SK-N-SH (cell line): ENCODE data around the gene MCM9. TPM values are rescaled to one million over a fixed set of nuclear protein-coding genes. Genes with fewer than 3 reads are reported as not detected.

Source experiments
- CTCF ChIA-PET: fragments of 300-600, 350-600 bp; formaldehyde crosslinking; extraction: SDS; loops from one replicate; lab custom pipeline; 2021; lab: Yijun Ruan, JAX
- POLR2A ChIA-PET: fragments of 350-600 bp; sonication (Branson Sonifier 250); formaldehyde crosslinking; extraction: SDS; loops from one replicate; lab custom pipeline; 2020; ENCODE audit warnings: antibody characterized with exemption, inconsistent platforms; lab: Yijun Ruan, JAX
- DNase-seq: peaks from one replicate; pipeline ENCODE4 v3.0.0; 2012
- H2AFZ ChIP-seq: fragments of 200-600 bp; sonication (generic); 2 replicates; pipeline ENCODE4 v1.8.1; 2016; ENCODE audit warnings: antibody characterized with exemption, mild to moderate bottlenecking, low read depth
- H3F3A ChIP-seq: fragments of 200-600 bp; sonication (generic); replicated peaks from 2 replicates; pipeline ENCODE3; 2016; ENCODE audit warnings: antibody characterized with exemption, mild to moderate bottlenecking; ENCODE audit not compliant: insufficient read depth
- H3K27ac ChIP-seq, 2 experiments: fragments of 200-500 bp in 1 of 2; fragments of 200-600 bp in 1 of 2; sonication (Bioruptor generic) in 1 of 2; sonication (generic), shearing (Covaris generic) in 1 of 2; 2 replicates each; pipeline versions ENCODE4 v1.5.1 to v1.6.1; 2014 to 2016; ENCODE audit warnings: low read depth in 2 of 2, inconsistent platforms in 1 of 2, low read length in 1 of 2, mild to moderate bottlenecking in 1 of 2, mixed read lengths in 1 of 2
- H3K27me3 ChIP-seq: fragments of 200-600 bp; sonication (generic), shearing (Covaris generic); 2 replicates; pipeline ENCODE4 v1.6.1; 2016; ENCODE audit warnings: mixed run types; ENCODE audit not compliant: insufficient read depth
- H3K36me3 ChIP-seq, 2 experiments: fragments of 200-500 bp in 1 of 2; fragments of 200-600 bp in 1 of 2; sonication (Bioruptor generic) in 1 of 2; sonication (generic) in 1 of 2; replicated peaks in 1 of 2; 2 replicates each; pipeline versions ENCODE3 to v1.5.1; 2014 to 2016; ENCODE audit warnings: low read length in 1 of 2, mild to moderate bottlenecking in 1 of 2; ENCODE audit not compliant: insufficient read depth in 2 of 2, control insufficient read depth in 1 of 2
- H3K4me1 ChIP-seq, 2 experiments: fragments of 200-500 bp in 1 of 2; fragments of 200-600 bp in 1 of 2; sonication (Bioruptor generic) in 1 of 2; sonication (generic), shearing (Covaris generic) in 1 of 2; 2 replicates each; pipeline versions ENCODE4 v1.5.1 to v1.6.1; 2014 to 2016; ENCODE audit warnings: low read depth in 1 of 2, low read length in 1 of 2, mixed run types in 1 of 2; ENCODE audit not compliant: insufficient read depth in 2 of 2, control insufficient read depth in 1 of 2
- H3K4me2 ChIP-seq: fragments of 200-600 bp; sonication (generic), shearing (Covaris generic); 2 replicates; pipeline ENCODE4 v1.6.1; 2017; ENCODE audit warnings: mixed run types
- H3K4me3 ChIP-seq, 2 experiments: fragments of 200-500 bp in 1 of 2; fragments of 200-600 bp in 1 of 2; sonication (Bioruptor generic) in 1 of 2; sonication (generic), shearing (Covaris generic) in 1 of 2; 2 replicates each; pipeline versions ENCODE4 v1.5.1 to v1.8.1; 2014 to 2016; ENCODE audit warnings: low read depth in 2 of 2, inconsistent platforms in 1 of 2, low read length in 1 of 2, mild to moderate bottlenecking in 1 of 2, mixed read lengths in 1 of 2, moderate library complexity in 1 of 2
- H3K79me2 ChIP-seq: fragments of 200-600 bp; sonication (generic); 2 replicates; pipeline ENCODE4 v1.8.1; 2017; ENCODE audit warnings: mild to moderate bottlenecking; ENCODE audit not compliant: insufficient read depth
- H3K9ac ChIP-seq: fragments of 200-600 bp; sonication (generic); 2 replicates; pipeline ENCODE4 v1.6.1; 2017; ENCODE audit warnings: mixed run types
- H3K9me2 ChIP-seq: fragments of 200-600 bp; sonication (generic); 2 replicates; pipeline ENCODE4 v1.6.1; 2017; ENCODE audit warnings: mixed run types
- H3K9me3 ChIP-seq: fragments of 200-600 bp; sonication (generic); 2 replicates; pipeline ENCODE4 v1.6.1; 2017; ENCODE audit warnings: mixed run types, mild to moderate bottlenecking, moderate library complexity
- H4K20me1 ChIP-seq: fragments of 200-600 bp; sonication (generic); 2 replicates; pipeline ENCODE4 v1.6.1; 2017; ENCODE audit warnings: mild to moderate bottlenecking, mixed run types; ENCODE audit not compliant: insufficient read depth
- CTCF ChIP-seq: fragments of 200-600 bp; sonication (generic); IDR thresholded peaks from 2 replicates; pipeline ENCODE4 v1.6.1; 2017; ENCODE audit warnings: antibody characterized with exemption, mild to moderate bottlenecking, moderate library complexity
- FOXJ3 ChIP-seq: sonication (generic); formaldehyde crosslinking; IDR thresholded peaks from 2 replicates; pipeline ENCODE4 v1.5.1; 2020; ENCODE audit warnings: mild to moderate bottlenecking, missing genetic modification reagents
- FOXM1 ChIP-seq: IDR thresholded peaks from 2 replicates; pipeline ENCODE4 v1.4.0; 2012; ENCODE audit warnings: low read depth, mild to moderate bottlenecking
- GABPA ChIP-seq: IDR thresholded peaks from 2 replicates; pipeline ENCODE4 v1.4.0; 2012; ENCODE audit warnings: low read depth, mild to moderate bottlenecking
- GATA2 ChIP-seq: sonication (generic); formaldehyde crosslinking; IDR thresholded peaks from 2 replicates; pipeline ENCODE4 v1.5.0; 2020; ENCODE audit warnings: mild to moderate bottlenecking, missing genetic modification reagents
- IRF3 ChIP-seq: fragments of 150-350 bp; IDR thresholded peaks from 2 replicates; pipeline ENCODE4 v1.6.1; 2016; ENCODE audit warnings: mild to moderate bottlenecking, low read depth, low read length
- JUND ChIP-seq: IDR thresholded peaks from 2 replicates; pipeline ENCODE4 v1.4.0; 2012
- MEF2A ChIP-seq: IDR thresholded peaks from 2 replicates; pipeline ENCODE4 v1.4.0; 2012; ENCODE audit warnings: low read depth, borderline replicate concordance
- NFIC ChIP-seq: IDR thresholded peaks from 2 replicates; pipeline ENCODE4 v1.4.0; 2012; ENCODE audit warnings: borderline replicate concordance
- NRF1 ChIP-seq: IDR thresholded peaks from 2 replicates; pipeline ENCODE4 v1.6.1; 2012; ENCODE audit warnings: low read depth, mild to moderate bottlenecking, low read length
- REST ChIP-seq: IDR thresholded peaks from 2 replicates; pipeline ENCODE4 v1.6.1; 2012; ENCODE audit warnings: mild to moderate bottlenecking, low read depth, low read length, moderate library complexity
- RFX5 ChIP-seq: IDR thresholded peaks from 2 replicates; pipeline ENCODE4 v1.6.1; 2012; ENCODE audit warnings: mild to moderate bottlenecking, improper control_type of control experiment, low read length
- RXRA ChIP-seq: IDR thresholded peaks from 2 replicates; pipeline ENCODE4 v1.4.0; 2012; ENCODE audit warnings: low read depth, mild to moderate bottlenecking, borderline replicate concordance
- SIN3A ChIP-seq: IDR thresholded peaks from 2 replicates; pipeline ENCODE4 v1.6.1; 2012; ENCODE audit warnings: low read depth, mild to moderate bottlenecking, low read length, moderate library complexity, borderline replicate concordance
- SMC3 ChIP-seq: IDR thresholded peaks from 2 replicates; pipeline ENCODE4 v1.6.1; 2012; ENCODE audit warnings: low read depth, low read length, improper control_type of control experiment
- TAF1 ChIP-seq: IDR thresholded peaks from 2 replicates; pipeline ENCODE4 v1.6.1; 2012; ENCODE audit warnings: low read depth, mild to moderate bottlenecking, low read length, moderate library complexity, borderline replicate concordance
- TCF12 ChIP-seq: IDR thresholded peaks from 2 replicates; pipeline ENCODE4 v1.4.0; 2012
- USF2 ChIP-seq: fragments of 150-350 bp; IDR thresholded peaks from 2 replicates; pipeline ENCODE4 v1.6.1; 2017; ENCODE audit warnings: antibody characterized with exemption, low read length, low read depth, borderline replicate concordance
- ZBTB33 ChIP-seq: IDR thresholded peaks from 2 replicates; pipeline ENCODE4 v1.4.0; 2012; ENCODE audit warnings: low read depth, borderline replicate concordance
- WGBS: methylation state at CpG from one replicate; pipeline ENCODE4 v1.1.6; 2017; ENCODE audit warnings: low lambda C conversion rate; 5-methylcytosine and 5-hydroxymethylcytosine counted together
- polyA plus RNA-seq, 3 experiments: library from polyadenylated mRNA; depleted of rRNA; stranded (reverse); fragments of >200 nt; gene quantifications; 2 replicates each; pipeline ENCODE4 v1.2.3, GENCODE V29; 2012

The MCM9 gene
- polyA plus RNA-seq, 1 of the 3 experiments (the other 2 are of a cell fraction): 1.7 TPM

- H3K9me2 ChIP-seq: no peaks in the 10 kb centered on the region
- ChIA-PET POLR2A (no interaction called here), CTCF (interaction anchor here (1.0 to 1.5 kb wide), 5 partner anchors 10 to 205 kb away, joined by 3 to 5 read pairs (median 4); no protein-coding TSS in a partner anchor)
Observed at GRCh38 chr6:118770835-118771234, 164.1 kb downstream of the MCM9 start.

More at GRCh38 chr6:118770835-118771234, 164.1 kb downstream of the MCM9 start:
- Histone ChIP-seq H3K79me2 (no peaks in the 10 kb centered on the region), H3F3A (no peaks in the 10 kb centered on the region), H4K20me1 (no peaks in the 10 kb centered on the region), H3K4me3 (no peak overlapping the region), H3K4me1 (peaks cover 0 to 7% of the 10 kb centered on the region in 2 experiments; a peak in 2 of 4 replicates), H3K27ac (peak overlapping the region in 1 of 2 experiments; percentile 80; a peak in 2 of 4 replicates), H3K36me3 (no peaks in the 10 kb centered on the region), H3K9me3 (no peaks in the 10 kb centered on the region), H3K9ac (no peak overlapping the region), H3K27me3 (no peaks in the 10 kb centered on the region), H2AFZ (no peak overlapping the region), H3K4me2 (no peak overlapping the region)
- WGBS: 44% methylated on average over 2 of the region's 2 CpGs
- no peak for DNase-seq
- no peak for TF ChIP-seq FOXM1
- TF ChIP-seq REST: no peak
- no peak for TF ChIP-seq RXRA
- no peak for TF ChIP-seq USF2
- no peak for TF ChIP-seq RFX5
- TF ChIP-seq NRF1: no peak
- no peak for TF ChIP-seq CTCF
- no peak for TF ChIP-seq ZBTB33
- TF ChIP-seq MEF2A: no peak
- TF ChIP-seq SMC3: no peak
- no peak for TF ChIP-seq IRF3
- TF ChIP-seq FOXJ3 (CRISPR knock-in tag): no peak
- no peak for TF ChIP-seq TCF12
- no peak for TF ChIP-seq GABPA
- no peak for TF ChIP-seq NFIC
- no peak for TF ChIP-seq TAF1
- no peak for TF ChIP-seq GATA2 (CRISPR knock-in tag)
- TF ChIP-seq JUND: no peak
- TF ChIP-seq SIN3A: no peak
